ENCODE measurements around the gene AP5B1. TPM values are rescaled to one million over a fixed set of nuclear protein-coding genes. Genes with fewer than 3 reads are reported as not detected.
"Not testable (repeated sequence)": the region's sequence is repeated elsewhere in the genome, so short reads cannot be mapped to it uniquely, and the experiment has no call there.

AP5B1 gene
- total RNA-seq, 1 donor, result 18.1 TPM

DNA sequence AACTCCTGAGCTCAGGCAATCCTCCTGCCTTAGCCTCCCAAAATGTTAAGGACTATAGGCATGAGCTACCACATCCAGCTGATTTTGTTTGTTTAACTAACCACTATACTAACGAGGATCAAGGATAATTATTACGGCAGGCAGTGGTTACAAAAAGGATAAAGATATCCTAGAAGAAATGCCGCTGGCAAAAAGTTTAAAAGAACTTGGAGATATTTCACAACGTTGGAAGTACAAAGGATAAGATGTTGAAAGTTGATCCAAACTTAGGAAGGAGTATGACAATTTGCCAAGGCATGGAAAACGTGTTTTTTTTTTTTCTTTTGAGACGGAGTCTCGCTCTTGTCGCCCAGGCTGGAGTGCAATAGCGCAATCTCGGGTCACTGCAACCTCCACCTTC lies 13.4 kb downstream of the AP5B1 start:
- peaks cover 3% of the 10 kb centered on the region for H3K27me3 ChIP-seq (ENCODE audit: insufficient read depth, low read length)
- H3K4me1 ChIP-seq (ENCODE audit: insufficient read depth, low read length), result peaks cover 2% of the 10 kb centered on the region

DNA sequence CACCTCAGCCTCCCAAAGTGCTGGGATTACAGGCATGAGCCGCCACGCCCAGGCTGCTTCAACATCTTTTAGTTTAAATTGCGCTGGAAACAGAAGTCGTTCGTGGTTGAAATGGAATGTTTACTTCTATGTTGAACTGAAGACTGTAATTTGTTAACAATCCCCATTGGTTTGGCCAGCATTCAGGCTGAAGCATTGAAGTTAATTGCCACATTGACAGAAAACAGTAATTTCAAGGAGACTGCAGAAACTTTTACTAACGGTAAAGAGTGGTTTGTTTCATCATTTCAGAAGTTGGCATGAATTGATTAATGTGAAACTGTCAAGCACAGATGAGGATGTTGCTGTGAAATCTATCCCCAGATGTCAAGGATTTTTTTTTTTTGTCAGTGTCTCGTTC lies 14.2 kb downstream of the AP5B1 start:
- no peak overlapping the region for H3K27ac ChIP-seq (ENCODE audit: low read depth, low read length)
- H3K79me2 ChIP-seq (ENCODE audit: insufficient read depth, low read length), result no peaks in the 10 kb centered on the region
- peaks cover 2% of the 10 kb centered on the region for H3K4me1 ChIP-seq (ENCODE audit: insufficient read depth, low read length)
- no peaks in the 10 kb centered on the region for H3K9me3 ChIP-seq (ENCODE audit: low read depth, low read length)
- H4K20me1 ChIP-seq (ENCODE audit: insufficient read depth, low read length), result peaks cover 7% of the 10 kb centered on the region
- H3K27me3 ChIP-seq (ENCODE audit: insufficient read depth, low read length), result peaks cover 4% of the 10 kb centered on the region
- TF ChIP-seq, protein P1, sequence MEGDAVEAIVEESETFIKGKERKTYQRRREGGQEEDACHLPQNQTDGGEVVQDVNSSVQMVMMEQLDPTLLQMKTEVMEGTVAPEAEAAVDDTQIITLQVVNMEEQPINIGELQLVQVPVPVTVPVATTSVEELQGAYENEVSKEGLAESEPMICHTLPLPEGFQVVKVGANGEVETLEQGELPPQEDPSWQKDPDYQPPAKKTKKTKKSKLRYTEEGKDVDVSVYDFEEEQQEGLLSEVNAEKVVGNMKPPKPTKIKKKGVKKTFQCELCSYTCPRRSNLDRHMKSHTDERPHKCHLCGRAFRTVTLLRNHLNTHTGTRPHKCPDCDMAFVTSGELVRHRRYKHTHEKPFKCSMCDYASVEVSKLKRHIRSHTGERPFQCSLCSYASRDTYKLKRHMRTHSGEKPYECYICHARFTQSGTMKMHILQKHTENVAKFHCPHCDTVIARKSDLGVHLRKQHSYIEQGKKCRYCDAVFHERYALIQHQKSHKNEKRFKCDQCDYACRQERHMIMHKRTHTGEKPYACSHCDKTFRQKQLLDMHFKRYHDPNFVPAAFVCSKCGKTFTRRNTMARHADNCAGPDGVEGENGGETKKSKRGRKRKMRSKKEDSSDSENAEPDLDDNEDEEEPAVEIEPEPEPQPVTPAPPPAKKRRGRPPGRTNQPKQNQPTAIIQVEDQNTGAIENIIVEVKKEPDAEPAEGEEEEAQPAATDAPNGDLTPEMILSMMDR (IDR thresholded peaks at IDR 0.05; ENCODE audit: extremely low read depth, low read depth, low read length), result no peak
- no peak overlapping the region for H2AFZ ChIP-seq (ENCODE audit: low read length)
- no peak overlapping the region for H3K4me3 ChIP-seq (ENCODE audit: insufficient read depth, low read length)
- no peak overlapping the region for H3K4me2 ChIP-seq (ENCODE audit: insufficient read depth, low read length)
- no peaks in the 10 kb centered on the region for H3K36me3 ChIP-seq (ENCODE audit: insufficient read depth, low read length)
- peak; percentile 80 for DNase-seq (ENCODE audit: insufficient read length, low spot score, missing footprints)

More for the DNA sequence above, 13.4 kb downstream of the AP5B1 start:
- H2AFZ ChIP-seq (ENCODE audit: low read length), result no peak overlapping the region
- TF ChIP-seq, protein P1 (IDR thresholded peaks at IDR 0.05; ENCODE audit: extremely low read depth, low read depth, low read length), result no peak
- peaks cover 7% of the 10 kb centered on the region for H4K20me1 ChIP-seq (ENCODE audit: insufficient read depth, low read length)
- DNase-seq (ENCODE audit: insufficient read length, low spot score, missing footprints), result no peak
- H3K79me2 ChIP-seq (ENCODE audit: insufficient read depth, low read length), result no peaks in the 10 kb centered on the region
- no peak overlapping the region for H3K4me3 ChIP-seq (ENCODE audit: insufficient read depth, low read length)
- H3K36me3 ChIP-seq (ENCODE audit: insufficient read depth, low read length), result no peaks in the 10 kb centered on the region
- no peak overlapping the region for H3K27ac ChIP-seq (ENCODE audit: low read depth, low read length)
- no peaks in the 10 kb centered on the region for H3K9me3 ChIP-seq (ENCODE audit: low read depth, low read length)
- no peak overlapping the region for H3K4me2 ChIP-seq (ENCODE audit: insufficient read depth, low read length)

DNA sequence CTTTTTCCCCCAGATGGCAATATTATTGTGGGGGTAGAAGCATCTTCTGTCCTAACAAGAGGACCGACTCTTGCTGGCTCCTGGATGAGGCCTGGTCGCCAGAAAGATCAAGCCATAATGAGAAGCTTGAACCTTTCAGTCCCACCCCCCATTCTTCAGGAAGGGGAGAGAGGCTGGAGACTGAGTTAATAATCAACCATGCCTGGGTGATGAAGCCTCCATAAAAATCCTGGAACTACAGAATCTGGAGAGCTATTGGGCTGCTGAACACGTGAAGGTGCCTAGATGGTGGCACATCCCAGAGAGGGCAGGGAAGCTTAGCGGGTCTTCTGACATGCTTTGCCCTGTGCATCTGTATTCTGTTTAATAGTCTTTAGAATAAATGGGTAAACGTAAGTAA lies 16.3 kb downstream of the AP5B1 start:
- H4K20me1 ChIP-seq (ENCODE audit: insufficient read depth, low read length), result peaks cover 7% of the 10 kb centered on the region

DNA sequence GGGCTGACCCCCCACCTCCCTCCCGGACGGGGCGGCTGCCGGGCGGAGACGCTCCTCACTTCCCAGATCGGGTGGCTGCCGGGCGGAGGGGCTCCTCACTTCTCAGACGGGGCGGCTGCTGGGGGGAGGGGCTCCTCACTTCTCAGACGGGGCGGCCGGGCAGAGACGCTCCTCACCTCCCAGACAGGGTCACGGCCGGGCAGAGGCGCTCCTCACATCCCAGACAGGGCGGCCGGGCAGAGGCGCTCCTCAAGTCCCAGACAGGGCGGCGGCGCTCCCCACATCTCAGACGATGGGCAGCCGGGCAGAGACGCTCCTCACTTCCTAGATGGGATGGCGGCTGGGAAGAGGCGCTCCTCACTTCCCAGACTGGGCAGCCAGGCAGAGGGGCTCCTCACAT lies 18.0 kb downstream of the AP5B1 start:
- H3K79me2 ChIP-seq (ENCODE audit: insufficient read depth, low read length); DNase-seq (ENCODE audit: insufficient read length, low spot score, missing footprints); H3K9me3 ChIP-seq (ENCODE audit: low read depth, low read length); H4K20me1 ChIP-seq (ENCODE audit: insufficient read depth, low read length); H2AFZ ChIP-seq (ENCODE audit: low read length); H3K4me3 ChIP-seq (ENCODE audit: insufficient read depth, low read length); H3K4me1 ChIP-seq (ENCODE audit: insufficient read depth, low read length); H3K36me3 ChIP-seq (ENCODE audit: insufficient read depth, low read length); H3K27me3 ChIP-seq (ENCODE audit: insufficient read depth, low read length); H3K27ac ChIP-seq (ENCODE audit: low read depth, low read length); H3K4me2 ChIP-seq (ENCODE audit: insufficient read depth, low read length): not testable (repeated sequence)

More for the DNA sequence above, 16.3 kb downstream of the AP5B1 start:
- Histone ChIP-seq H3K9me3 (ENCODE audit: low read depth, low read length) (no peaks in the 10 kb centered on the region), H3K4me3 (ENCODE audit: insufficient read depth, low read length) (no peak overlapping the region), H3K27me3 (ENCODE audit: insufficient read depth, low read length) (peaks cover 5% of the 10 kb centered on the region), H3K36me3 (ENCODE audit: insufficient read depth, low read length) (no peaks in the 10 kb centered on the region), H3K79me2 (ENCODE audit: insufficient read depth, low read length) (no peaks in the 10 kb centered on the region), H3K27ac (ENCODE audit: low read depth, low read length) (no peak overlapping the region), H3K4me2 (ENCODE audit: insufficient read depth, low read length) (no peak overlapping the region), H3K4me1 (ENCODE audit: insufficient read depth, low read length) (peaks cover 2% of the 10 kb centered on the region), H2AFZ (ENCODE audit: low read length) (no peak overlapping the region)
- DNase-seq (ENCODE audit: insufficient read length, low spot score, missing footprints), result no peak
- TF ChIP-seq, protein P1 (IDR thresholded peaks at IDR 0.05; ENCODE audit: extremely low read depth, low read depth, low read length), result no peak

GRCh38 chr11:65762169-65762568 lies 18.6 kb downstream of the AP5B1 start:
- not testable (repeated sequence) for H2AFZ ChIP-seq (ENCODE audit: low read length); DNase-seq (ENCODE audit: insufficient read length, low spot score, missing footprints); H3K27me3 ChIP-seq (ENCODE audit: insufficient read depth, low read length); H4K20me1 ChIP-seq (ENCODE audit: insufficient read depth, low read length); H3K9me3 ChIP-seq (ENCODE audit: low read depth, low read length); H3K79me2 ChIP-seq (ENCODE audit: insufficient read depth, low read length); H3K4me3 ChIP-seq (ENCODE audit: insufficient read depth, low read length); H3K36me3 ChIP-seq (ENCODE audit: insufficient read depth, low read length); H3K27ac ChIP-seq (ENCODE audit: low read depth, low read length); H3K4me1 ChIP-seq (ENCODE audit: insufficient read depth, low read length); H3K4me2 ChIP-seq (ENCODE audit: insufficient read depth, low read length)

Measured in osteoblast (primary cell).